OCI-LY7 (cell line): ENCODE data around the gene HNF1A. TPM values are rescaled to one million over a fixed set of nuclear protein-coding genes. Genes with fewer than 3 reads are reported as not detected.

Experiments used
- BruUV-seq: library from RNA; stranded (reverse); fragments of 400-500 nt; replicated peaks from 2 replicates; lab custom pipeline; 2021; lab: Mats Ljungman, UMichigan
- CTCF ChIA-PET: fragments of 300-600 bp; sonication (Branson Sonifier 250); formaldehyde crosslinking; loops from one replicate; lab custom pipeline; 2022; ENCODE audit warnings: antibody characterized with exemption; ENCODE audit not compliant: unreplicated experiment; lab: Charles Lee
- POLR2A ChIA-PET: fragments of 300-600 bp; sonication (Branson Sonifier 250); formaldehyde crosslinking; loops from one replicate; lab custom pipeline; 2022; ENCODE audit warnings: antibody characterized with exemption; lab: Charles Lee
- DNase-seq: peaks from one replicate; pipeline ENCODE4 v3.0.0-alpha.2; 2015; ENCODE audit warnings: low spot score
- H2AFZ ChIP-seq: fragments of 200-600 bp; sonication (generic), shearing (Covaris generic); 2 replicates; pipeline ENCODE4 v1.6.1; 2014; ENCODE audit warnings: mild to moderate bottlenecking, antibody characterized with exemption, low read length, moderate library complexity
- H3K27ac ChIP-seq: fragments of 200-600 bp; sonication (generic); 2 replicates; pipeline ENCODE4 v1.5.1; 2014; ENCODE audit warnings: mixed run types, low read depth, mild to moderate bottlenecking, moderate library complexity, low read length, inconsistent platforms; ENCODE audit not compliant: poor library complexity, severe bottlenecking
- H3K36me3 ChIP-seq: fragments of 200-600 bp; sonication (generic); 2 replicates; pipeline ENCODE4 v1.6.1; 2014; ENCODE audit warnings: mild to moderate bottlenecking, antibody characterized with exemption, low read length, moderate library complexity, mixed read lengths; ENCODE audit not compliant: insufficient read depth
- H3K4me1 ChIP-seq: fragments of 200-600 bp; sonication (generic); 2 replicates; pipeline ENCODE4 v1.5.1; 2014; ENCODE audit warnings: mild to moderate bottlenecking, low read length; ENCODE audit not compliant: insufficient read depth, poor library complexity, severe bottlenecking
- H3K4me2 ChIP-seq: fragments of 200-600 bp; sonication (generic); 2 replicates; pipeline ENCODE4 v1.6.1; 2014; ENCODE audit warnings: mild to moderate bottlenecking, low read length
- H3K4me3 ChIP-seq: fragments of 200-600 bp; sonication (generic); 2 replicates; pipeline ENCODE4 v1.5.1; 2014; ENCODE audit warnings: mild to moderate bottlenecking, low read depth, low read length; ENCODE audit not compliant: poor library complexity, severe bottlenecking
- H3K79me2 ChIP-seq: fragments of 200-600 bp; sonication (generic); 2 replicates; pipeline ENCODE4 v1.6.1; 2016; ENCODE audit warnings: low read depth, mild to moderate bottlenecking, low read length, moderate library complexity, mixed read lengths; ENCODE audit not compliant: insufficient read depth
- H3K9me2 ChIP-seq: fragments of 200-600 bp; sonication (generic); 2 replicates; pipeline ENCODE4 v1.6.1; 2016; ENCODE audit warnings: mild to moderate bottlenecking, low read length, mixed read lengths; ENCODE audit not compliant: insufficient read depth
- H3K9me3 ChIP-seq: fragments of 200-600 bp; sonication (generic); 2 replicates; pipeline ENCODE4 v1.6.1; 2014; ENCODE audit warnings: mild to moderate bottlenecking, mixed run types, low read length, mixed read lengths
- H4K20me1 ChIP-seq: fragments of 200-600 bp; sonication (generic); 2 replicates; pipeline ENCODE4 v1.6.1; 2014; ENCODE audit warnings: mild to moderate bottlenecking, antibody characterized with exemption, low read length, moderate library complexity, mixed read lengths; ENCODE audit not compliant: insufficient read depth
- CTCF ChIP-seq: fragments of 200-600 bp; sonication (generic); conservative IDR thresholded peaks from 2 replicates; pipeline ENCODE4 v1.5.1; 2014; ENCODE audit warnings: mild to moderate bottlenecking, antibody characterized with exemption, low read length, moderate library complexity, mixed read lengths
- EZH2phosphoT487 ChIP-seq: fragments of 200-600 bp; sonication (generic); IDR thresholded peaks from 2 replicates; pipeline ENCODE4 v1.6.1; 2018; ENCODE audit warnings: low read depth, borderline replicate concordance, mild to moderate bottlenecking, mixed run types, antibody characterized with exemption, low read length, moderate library complexity, mixed read lengths
- intact Hi-C: fragments of 100-400 bp; cut with micrococcal nuclease; formaldehyde crosslinking; loops from one replicate; pipeline ENCODE4 v1.10.0; 2022; ENCODE audit not compliant: unreplicated experiment
- total RNA-seq, 2 experiments: library from RNA; depleted of rRNA in 1 of 2; stranded (reverse); fragments of >200 nt in 1 of 2; shearing (Covaris generic) in 1 of 2; gene quantifications; 2 replicates each; pipeline ENCODE4 v1.2.3, GENCODE V29; 2014 to 2022

HNF1A gene
- total RNA-seq, 2 experiments from 2014 or later, result not detected

GRCh38 chr12:120930032-120930431 lies 48.3 kb upstream of the HNF1A start:
- no peaks in the 10 kb centered on the region for H4K20me1 ChIP-seq
- BruUV-seq, result no TSS peak
- ChIA-PET POLR2A (no interaction called here), CTCF (interaction anchor here (0.7 kb wide), 1 partner anchor 395 kb away, joined by 3 read pairs; no protein-coding TSS in a partner anchor)
- no peak overlapping the region for H2AFZ ChIP-seq
- no peak for TF ChIP-seq EZH2phosphoT487
- no peak for TF ChIP-seq CTCF
- H3K4me2 ChIP-seq, result no peak overlapping the region
- H3K9me3 ChIP-seq, result no peaks in the 10 kb centered on the region
- H3K4me1 ChIP-seq, result no peaks in the 10 kb centered on the region
- H3K4me3 ChIP-seq, result no peak overlapping the region
- H3K79me2 ChIP-seq, result no peaks in the 10 kb centered on the region
- no peaks in the 10 kb centered on the region for H3K9me2 ChIP-seq
- H3K36me3 ChIP-seq, result no peaks in the 10 kb centered on the region
- no peak for DNase-seq
- no peak overlapping the region for H3K27ac ChIP-seq
- intact Hi-C loops, result no loop called here

GRCh38 chr12:120932058-120932457 lies 46.3 kb upstream of the HNF1A start:
- no peaks in the 10 kb centered on the region for H3K9me3 ChIP-seq
- H3K4me3 ChIP-seq, result no peak overlapping the region
- no peak overlapping the region for H3K27ac ChIP-seq
- POLR2A ChIA-PET, result interaction anchor here (0.6 to 0.7 kb wide), 3 partner anchors 24 to 631 kb away, joined by 3 to 4 read pairs (median 4); no protein-coding TSS in a partner anchor
- H2AFZ ChIP-seq, result no peak overlapping the region
- TF ChIP-seq EZH2phosphoT487 (no peak), CTCF (no peak)
- BruUV-seq, result no TSS peak
- CTCF ChIA-PET, result no interaction called here
- no peaks in the 10 kb centered on the region for H3K79me2 ChIP-seq
- intact Hi-C loops, result no loop called here
- H4K20me1 ChIP-seq, result no peaks in the 10 kb centered on the region
- H3K4me1 ChIP-seq, result no peaks in the 10 kb centered on the region
- DNase-seq, result no peak
- H3K9me2 ChIP-seq, result no peaks in the 10 kb centered on the region
- no peak overlapping the region for H3K4me2 ChIP-seq
- no peaks in the 10 kb centered on the region for H3K36me3 ChIP-seq

- Histone ChIP-seq H3K9me2 (no peaks in the 10 kb centered on the region), H3K4me1 (no peaks in the 10 kb centered on the region), H3K4me2 (no peak overlapping the region)
These were observed 45.3 kb upstream of the HNF1A start for GRCh38 chr12:120932956-120933526.

More at GRCh38 chr12:120932956-120933526, 45.3 kb upstream of the HNF1A start:
- no peak for DNase-seq
- Histone ChIP-seq H3K9me3 (no peaks in the 10 kb centered on the region), H3K4me3 (no peak overlapping the region), H3K36me3 (no peaks in the 10 kb centered on the region), H3K27ac (no peak overlapping the region), H4K20me1 (no peaks in the 10 kb centered on the region), H3K79me2 (no peaks in the 10 kb centered on the region), H2AFZ (no peak overlapping the region)
- intact Hi-C loops, result no loop called here
- no TSS peak for BruUV-seq
- POLR2A ChIA-PET, result interaction anchor here (0.6 to 1.4 kb wide), 4 partner anchors 9 to 467 kb away, joined by 3 to 4 read pairs (median 3); no protein-coding TSS in a partner anchor
- CTCF ChIA-PET, result no interaction called here
- TF ChIP-seq EZH2phosphoT487, result no peak
- no peak for TF ChIP-seq CTCF
